Mammary epithelial cell (primary cell): ENCODE measurements around the gene TACC3.

Source experiments
- CTCF ChIP-seq, 2 donors: IDR thresholded peaks in 1 of 2; conservative IDR thresholded peaks in 1 of 2; 2 replicates each; pipeline ENCODE4 v1.5.1; 2011 to 2012; ENCODE audit warnings: inconsistent platforms in 2 of 2, low read length in 2 of 2, mild to moderate bottlenecking in 2 of 2, control low read depth in 1 of 2, low read depth in 1 of 2; ENCODE audit not compliant: insufficient read depth in 1 of 2; ENCODE audit errors: extremely low read depth in 1 of 2
- EZH2 ChIP-seq: IDR thresholded peaks from 2 replicates; pipeline ENCODE4 v1.6.1; 2012; ENCODE audit warnings: low read length, inconsistent platforms, borderline replicate concordance

GRCh38 chr4:1674682-1675081, 46.6 kb upstream of the TACC3 start:
- TF ChIP-seq CTCF (conservative IDR thresholded peaks at IDR 0.05 in 1 of 2, IDR thresholded peaks at IDR 0.05 in 1 of 2; ENCODE audit: extremely low read depth in 1 of 2, insufficient read depth in 1 of 2, low read depth in 1 of 2, low read length in 2 of 2) (no peak), EZH2 (no peak)
